Vagina (tissue), 2 donors: ENCODE results near the gene GPR162.

Experiments used
- CTCF ChIP-seq, 3 experiments: fragments of 450-650 bp in 2 of 3; fragments of 200-600 bp in 1 of 3; sonication (generic) in 1 of 3; IDR thresholded peaks; one replicate each; pipeline ENCODE4 v1.5.1; 2017 to 2019; ENCODE audit warnings: antibody characterized with exemption in 3 of 3, mild to moderate bottlenecking in 2 of 3, moderate library complexity in 2 of 3
- POLR2A ChIP-seq, 2 donors: fragments of 450-650 bp; IDR thresholded peaks; one replicate each; pipeline ENCODE4 v1.6.1; 2017; ENCODE audit warnings: antibody characterized with exemption in 2 of 2, mild to moderate bottlenecking in 2 of 2, moderate library complexity in 2 of 2
- POLR2AphosphoS5 ChIP-seq, 2 donors: sonication (generic); formaldehyde crosslinking; IDR thresholded peaks; one replicate each; pipeline ENCODE4 v1.9.0; 2017; ENCODE audit warnings: antibody characterized with exemption in 2 of 2, mild to moderate bottlenecking in 2 of 2, low read depth in 1 of 2; ENCODE audit not compliant: insufficient read depth in 1 of 2

- no peak for TF ChIP-seq CTCF (IDR thresholded peaks at IDR 0.05)
- TF ChIP-seq POLR2A (IDR thresholded peaks at IDR 0.05): no peak
- TF ChIP-seq POLR2AphosphoS5 (IDR thresholded peaks at IDR 0.05; ENCODE audit: insufficient read depth in 1 of 2, low read depth in 1 of 2): no peak
Observed at GRCh38 chr12:6783828-6784227, 37.8 kb upstream of the GPR162 start.
